GM23248 (cell line): ENCODE measurements around the gene HERPUD1. TPM values are rescaled to one million over a fixed set of nuclear protein-coding genes. Genes with fewer than 3 reads are reported as not detected.

Source experiments
- DNase-seq: peaks from one replicate; pipeline ENCODE4 v3.0.0-alpha.2; 2015
- H2AFZ ChIP-seq: fragments of 200-600 bp; sonication (generic); 2 replicates; pipeline ENCODE4 v1.6.1; 2016; ENCODE audit warnings: antibody characterized with exemption
- H3F3A ChIP-seq: fragments of 200-600 bp; sonication (generic); 2 replicates; pipeline ENCODE4 v1.6.1; 2016; ENCODE audit warnings: mild to moderate bottlenecking, antibody characterized with exemption, mixed run types; ENCODE audit not compliant: insufficient read depth
- H3K27ac ChIP-seq: fragments of 200-600 bp; sonication (generic); 2 replicates; pipeline ENCODE4 v1.5.1; 2016; ENCODE audit warnings: mild to moderate bottlenecking
- H3K27me3 ChIP-seq: fragments of 200-600 bp; sonication (generic); replicated peaks from 2 replicates; pipeline ENCODE4 v1.6.1; 2016; ENCODE audit warnings: mild to moderate bottlenecking; ENCODE audit not compliant: insufficient read depth
- H3K36me3 ChIP-seq: fragments of 200-600 bp; sonication (generic); 2 replicates; pipeline ENCODE4 v1.6.1; 2016; ENCODE audit warnings: low read depth, mild to moderate bottlenecking
- H3K4me1 ChIP-seq: fragments of 200-600 bp; sonication (generic); 2 replicates; pipeline ENCODE4 v1.6.1; 2016; ENCODE audit warnings: mild to moderate bottlenecking; ENCODE audit not compliant: insufficient read depth
- H3K4me2 ChIP-seq: fragments of 200-600 bp; sonication (generic); one replicate; pipeline ENCODE4 v1.6.1; 2016; ENCODE audit warnings: mild to moderate bottlenecking; ENCODE audit not compliant: unreplicated experiment
- H3K4me3 ChIP-seq: fragments of 200-600 bp; sonication (generic); 2 replicates; pipeline ENCODE4 v1.5.1; 2016; ENCODE audit warnings: mild to moderate bottlenecking
- H3K79me2 ChIP-seq: fragments of 200-600 bp; sonication (generic); 2 replicates; pipeline ENCODE4 v1.6.1; 2016; ENCODE audit warnings: mild to moderate bottlenecking; ENCODE audit not compliant: insufficient read depth
- H3K9ac ChIP-seq: fragments of 200-600 bp; sonication (generic); 2 replicates; pipeline ENCODE4 v1.6.1; 2016; ENCODE audit warnings: mild to moderate bottlenecking
- H3K9me2 ChIP-seq: fragments of 200-600 bp; sonication (generic); 2 replicates; pipeline ENCODE4 v1.6.1; 2016; ENCODE audit warnings: mixed run types, mild to moderate bottlenecking, moderate library complexity; ENCODE audit not compliant: insufficient read depth
- H3K9me3 ChIP-seq: fragments of 200-600 bp; sonication (generic); one replicate; pipeline ENCODE4 v1.6.1; 2017; ENCODE audit warnings: low read depth
- H4K20me1 ChIP-seq: fragments of 200-600 bp; sonication (generic); 2 replicates; pipeline ENCODE4 v1.6.0; 2016; ENCODE audit not compliant: insufficient read depth
- EZH2 ChIP-seq: fragments of 200-600 bp; sonication (generic); IDR thresholded peaks from 2 replicates; pipeline ENCODE4 v1.6.1; 2018; ENCODE audit warnings: antibody characterized with exemption, mild to moderate bottlenecking; ENCODE audit not compliant: insufficient read depth, poor library complexity, severe bottlenecking
- EZH2phosphoT487 ChIP-seq: fragments of 200-600 bp; sonication (generic); IDR thresholded peaks from 2 replicates; pipeline ENCODE4 v1.6.1; 2018; ENCODE audit warnings: antibody characterized with exemption, moderate library complexity, mild to moderate bottlenecking, low read depth; ENCODE audit not compliant: insufficient read depth
- WGBS, 2 experiments: methylation state at CpG; one replicate each; pipeline ENCODE4 v1.1.6; 2015 to 2017; ENCODE audit warnings: low lambda C conversion rate in 2 of 2, low coverage in 1 of 2; ENCODE audit errors: missing lambda C conversion rate in 2 of 2; 5-methylcytosine and 5-hydroxymethylcytosine counted together
- in situ Hi-C: fragments of 300-500 bp; cut with MboI; formaldehyde crosslinking; loops from 2 replicates; pipeline ENCODE4 v1.15.0; 2020
- microRNA-seq: library from miRNA; unstranded; fragments of <30 nt; microRNA quantifications from one replicate; pipeline ENCODE4, GENCODE V29; 2016; ENCODE audit warnings: borderline number of aligned reads
- polyA plus RNA-seq: library from polyadenylated mRNA; unstranded; fragments of >200 nt; fragmentation: Nextera tagmentation; extraction: Ambion mirVana; gene quantifications from 2 replicates; pipeline ENCODE4 v1.2.1, GENCODE V29; 2016
- total RNA-seq: library from RNA; depleted of rRNA; stranded (reverse); fragments of >200 nt; shearing (Covaris generic); gene quantifications from 2 replicates; pipeline ENCODE4 v1.2.3, GENCODE V29; 2014; rRNA removed

The HERPUD1 gene
- total and polyA plus RNA-seq, 2 experiments from 2014 or later, result 218 to 299 TPM

DNA sequence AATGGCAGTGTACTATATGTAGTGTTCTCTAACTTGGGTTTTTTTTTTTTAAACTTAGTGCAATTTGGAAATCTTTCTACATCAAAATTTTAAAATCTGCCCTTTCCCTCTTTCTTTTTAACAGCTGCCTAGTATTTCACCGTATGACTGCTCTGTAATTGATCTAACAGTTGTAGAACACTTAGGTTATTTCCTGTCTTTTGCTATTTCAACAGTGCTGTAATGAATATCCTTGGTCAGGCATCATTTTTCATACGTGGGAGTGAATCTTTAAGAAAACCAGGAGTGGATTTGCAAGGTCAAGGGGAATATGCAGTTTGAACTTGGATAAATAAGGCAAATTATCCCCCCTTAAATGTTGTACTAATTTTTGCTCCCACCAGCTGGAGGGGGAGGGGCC, 61.3 kb downstream of the HERPUD1 start:
- Histone ChIP-seq H3K9me3 (no peaks in the 10 kb centered on the region), H4K20me1 (no peaks in the 10 kb centered on the region), H2AFZ (no peak overlapping the region), H3K27me3 (no peaks in the 10 kb centered on the region), H3K79me2 (peaks cover 86% of the 10 kb centered on the region), H3F3A (no peaks in the 10 kb centered on the region), H3K9me2 (no peaks in the 10 kb centered on the region), H3K4me3 (no peak overlapping the region), H3K4me2 (no peak overlapping the region), H3K4me1 (peaks cover 19% of the 10 kb centered on the region), H3K36me3 (no peaks in the 10 kb centered on the region), H3K27ac (no peak overlapping the region), H3K9ac (no peak overlapping the region)
- WGBS, 2 experiments, result 75 to 91% methylated on average over 2 of the region's 2 CpGs
- TF ChIP-seq EZH2, result no peak
- TF ChIP-seq EZH2phosphoT487, result no peak
- in situ Hi-C loops, result no loop called here
- DNase-seq, result no peak

DNA sequence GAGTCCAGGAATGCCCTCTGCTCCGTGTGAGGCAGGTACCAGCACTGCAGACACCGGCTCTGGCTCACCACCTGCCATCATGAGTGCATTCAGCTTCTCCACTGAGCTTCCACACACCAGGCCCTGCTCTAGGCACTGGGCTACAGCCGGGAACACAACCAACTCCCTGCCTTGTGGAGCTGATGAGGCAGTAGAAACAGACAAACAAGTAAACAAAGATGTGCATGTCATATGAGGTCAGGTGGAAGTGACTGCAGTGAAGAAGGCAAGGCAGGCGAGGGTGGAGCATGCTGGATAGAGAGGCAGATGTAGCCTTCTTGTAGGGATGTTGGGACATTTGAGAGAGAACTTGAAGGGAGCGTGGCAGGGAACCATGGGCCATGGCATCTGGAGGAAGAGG, 62.4 kb downstream of the HERPUD1 start:
- Histone ChIP-seq H3K79me2 (peaks cover 97% of the 10 kb centered on the region), H2AFZ (no peak overlapping the region), H3K36me3 (no peaks in the 10 kb centered on the region), H3F3A (no peaks in the 10 kb centered on the region), H4K20me1 (no peaks in the 10 kb centered on the region), H3K9me3 (no peaks in the 10 kb centered on the region), H3K4me2 (no peak overlapping the region), H3K27me3 (no peaks in the 10 kb centered on the region), H3K9me2 (no peaks in the 10 kb centered on the region), H3K9ac (no peak overlapping the region), H3K4me1 (peaks cover 23% of the 10 kb centered on the region), H3K27ac (no peak overlapping the region), H3K4me3 (no peak overlapping the region)
- in situ Hi-C loops, result no loop called here
- 89 to 92% methylated on average over 5 of the region's 5 CpGs for WGBS, 2 experiments
- DNase-seq, result no peak
- TF ChIP-seq EZH2phosphoT487 (no peak), EZH2 (no peak)

Small RNA genes lying within 50 kb of the gene (microRNA-seq; reads per million reads assigned to microRNA genes)
- not detected for gene MIR6863

Other genes with a start within 250 kb of the HERPUD1 start
- 26.2 and 113 TPM in 2 replicates for gene MT1X, start 249.7 kb upstream of the HERPUD1 start, total RNA-seq
- 126 and 146 TPM in 2 replicates for gene MT1X, start 249.7 kb upstream of the HERPUD1 start, polyA plus RNA-seq
- 40.3 and 47.1 TPM in 2 replicates for gene NUP93, start 202.0 kb upstream of the HERPUD1 start, total RNA-seq
- gene NUP93, start 202.0 kb upstream of the HERPUD1 start, polyA plus RNA-seq, result 49.6 and 51.2 TPM in 2 replicates
- gene SLC12A3, start 66.9 kb upstream of the HERPUD1 start, total RNA-seq, result not detected in 2 replicates
- gene SLC12A3, start 66.9 kb upstream of the HERPUD1 start, polyA plus RNA-seq, result not detected in 2 replicates
- not detected in 2 replicates for gene CETP, start 29.8 kb downstream of the HERPUD1 start, total RNA-seq
- gene CETP, start 29.8 kb downstream of the HERPUD1 start, polyA plus RNA-seq, result not detected in 2 replicates
- 17.1 and 23.8 TPM in 2 replicates for gene NLRC5, start 57.4 kb downstream of the HERPUD1 start, total RNA-seq
- gene NLRC5, start 57.4 kb downstream of the HERPUD1 start, polyA plus RNA-seq, result 9.3 and 10.6 TPM in 2 replicates
- gene CPNE2, start 160.4 kb downstream of the HERPUD1 start, total RNA-seq, result 7.3 and 13.9 TPM in 2 replicates
- gene CPNE2, start 160.4 kb downstream of the HERPUD1 start, polyA plus RNA-seq, result 9.0 and 11.6 TPM in 2 replicates